Measurements from ENCODE around the gene C1QTNF9. TPM values are rescaled to one million over a fixed set of nuclear protein-coding genes. Genes with fewer than 3 reads are reported as not detected.
"Not testable (repeated sequence)": the region's sequence is repeated elsewhere in the genome, so short reads cannot be mapped to it uniquely, and the experiment has no call there.

Gene C1QTNF9
- total RNA-seq, 1 experiment from 2014 or later, result not detected

DNA sequence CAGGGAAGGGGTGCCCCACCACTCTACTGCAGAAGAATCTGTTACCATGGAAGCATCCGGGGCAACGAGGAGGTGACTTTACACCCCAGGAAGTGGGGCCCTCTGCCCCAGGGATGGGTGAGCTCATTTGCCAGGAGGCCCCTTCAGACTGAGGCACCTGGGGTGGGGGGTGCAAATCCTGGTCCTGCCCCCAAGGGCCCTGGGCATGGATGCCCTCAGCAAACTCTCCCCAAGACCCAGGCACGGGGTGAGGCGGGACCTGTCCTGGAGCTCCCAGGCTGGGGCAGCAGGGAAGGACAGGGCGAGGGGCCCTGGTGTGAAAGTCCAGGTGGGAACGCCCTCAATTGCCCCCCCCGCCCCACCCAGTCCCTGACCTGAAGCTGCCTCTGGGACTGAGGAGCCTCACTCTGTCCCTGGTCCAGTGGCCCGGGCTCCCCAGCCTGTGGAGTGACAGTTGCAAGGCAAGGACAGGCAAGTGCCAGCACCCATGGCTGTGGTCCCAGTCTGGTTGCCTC, 52.5 kb downstream of the C1QTNF9 start:
- DNase-seq (ENCODE audit: low read depth), result no peak

DNA sequence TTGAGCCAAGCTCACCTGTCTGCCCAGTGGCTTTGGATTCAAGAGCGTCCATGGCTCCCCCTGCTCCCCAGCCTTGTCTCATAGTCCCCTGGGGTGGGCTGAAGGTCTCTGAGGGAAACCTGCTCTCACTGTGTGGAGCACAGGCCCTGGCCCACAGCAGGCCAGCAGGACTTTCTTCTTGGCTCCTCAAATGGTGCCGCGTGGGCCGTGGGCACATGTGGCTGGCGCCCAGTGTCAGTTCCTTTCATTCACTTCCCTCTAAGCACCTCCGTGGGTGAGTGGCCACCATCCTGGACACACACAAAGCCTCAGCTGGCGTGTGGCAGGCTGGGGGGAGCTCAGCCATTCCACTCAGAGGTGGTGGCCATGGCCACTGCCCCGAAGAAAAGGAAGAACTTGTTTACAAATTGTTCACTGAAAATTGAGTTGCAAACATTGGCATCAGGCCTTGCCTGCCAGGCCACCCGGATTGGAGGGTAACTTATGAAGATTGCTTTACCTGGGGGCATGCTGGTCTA, 53.1 kb downstream of the C1QTNF9 start:
- DNase-seq (ENCODE audit: low read depth), result no peak

DNA sequence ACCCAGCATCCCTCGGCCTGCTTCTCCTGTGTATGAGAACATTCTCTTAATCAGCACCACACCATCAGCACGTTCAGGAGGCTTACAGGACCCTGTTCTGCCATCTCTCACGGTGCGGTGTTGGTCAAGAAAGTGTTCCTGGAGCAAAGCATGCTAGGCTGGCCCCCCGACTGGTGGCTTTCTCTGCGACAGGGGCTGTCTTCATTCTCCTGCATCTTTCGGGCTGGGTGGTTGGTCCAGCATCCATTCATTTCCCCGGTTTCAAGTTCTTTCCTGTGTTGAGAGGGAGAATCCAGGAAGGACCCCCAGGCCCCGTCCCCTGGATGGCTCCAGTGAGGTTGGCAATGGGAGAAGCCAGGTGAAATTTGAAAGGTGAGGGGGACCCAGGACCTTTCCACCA, 55.8 kb downstream of the C1QTNF9 start:
- no peak for DNase-seq (ENCODE audit: low read depth)

DNA sequence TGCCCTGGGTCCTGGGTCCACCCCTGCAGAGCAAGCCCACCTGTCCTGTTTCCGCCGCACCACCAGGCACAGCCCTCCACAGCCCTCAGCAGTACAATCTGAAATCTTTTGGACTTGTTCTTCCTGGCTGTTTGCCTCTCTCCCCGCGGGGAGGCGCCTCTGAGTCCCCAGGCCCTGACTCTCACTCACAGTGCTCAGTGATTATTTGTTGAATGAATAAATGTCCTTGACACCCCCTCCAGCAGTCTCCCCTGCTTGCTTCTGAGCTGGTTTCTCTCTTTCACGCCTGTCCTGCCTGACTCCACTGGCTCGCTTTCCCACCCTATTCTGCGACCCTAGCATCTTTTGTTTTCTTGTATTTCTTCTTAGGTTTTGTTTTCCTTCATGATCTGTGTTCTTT, 56.9 kb downstream of the C1QTNF9 start:
- not testable (repeated sequence) for DNase-seq (ENCODE audit: low read depth)

DNA sequence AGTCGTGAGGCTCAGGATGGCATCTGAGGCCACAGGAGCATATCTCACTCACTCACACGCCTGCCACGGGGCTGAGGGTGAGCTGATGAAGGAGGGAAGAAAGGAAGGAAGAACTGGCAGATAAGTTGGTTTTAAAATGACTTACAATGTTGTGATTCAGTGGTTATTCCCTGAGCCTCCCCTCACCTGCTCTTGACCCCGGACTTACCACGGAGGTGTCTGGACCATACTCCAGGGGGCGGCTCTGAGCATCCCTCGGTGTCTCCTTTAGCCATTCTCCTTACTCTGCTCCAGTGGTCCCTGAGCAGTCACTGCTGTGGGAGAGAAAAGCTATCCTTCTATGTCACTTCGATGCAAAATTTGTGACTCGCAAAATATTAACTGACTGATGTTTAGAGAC, 61.9 kb downstream of the C1QTNF9 start:
- DNase-seq (ENCODE audit: low read depth), result not testable (repeated sequence)

Other genes starting within 250 kb of the C1QTNF9 start
- 9.4 and 12.1 TPM in 2 replicates for gene SPATA13, start 148.9 kb upstream of the C1QTNF9 start, total RNA-seq (2014; rRNA removed)
- gene PARP4, start 203.2 kb downstream of the C1QTNF9 start, total RNA-seq (2014; rRNA removed), result 47.8 and 65.0 TPM in 2 replicates

Measured in LHCN-M2 (cell line).